Lung microvascular endothelial cell (primary cell): ENCODE results near the gene MGAT5. TPM values are rescaled to one million over a fixed set of nuclear protein-coding genes. Genes with fewer than 3 reads are reported as not detected.
A peak's percentile ranks its signal among the peaks of the same experiment; 100 is the strongest.
"Not testable (repeated sequence)": the region's sequence is repeated elsewhere in the genome, so short reads cannot be mapped to it uniquely, and the experiment has no call there.

Source experiments
- DNase-seq, 2 donors: peaks; one replicate each; pipeline versions ENCODE4 v3.0.0 to v3.0.0-alpha.2; 2010; ENCODE audit warnings: low read depth in 2 of 2
- total RNA-seq: library from RNA; depleted of rRNA; stranded (reverse); fragments of >200 nt; gene quantifications from 2 replicates; pipeline ENCODE4 v1.2.1, GENCODE V29; 2014

Gene MGAT5
- total RNA-seq, 1 donor from 2014 or later, result 158 TPM

DNA sequence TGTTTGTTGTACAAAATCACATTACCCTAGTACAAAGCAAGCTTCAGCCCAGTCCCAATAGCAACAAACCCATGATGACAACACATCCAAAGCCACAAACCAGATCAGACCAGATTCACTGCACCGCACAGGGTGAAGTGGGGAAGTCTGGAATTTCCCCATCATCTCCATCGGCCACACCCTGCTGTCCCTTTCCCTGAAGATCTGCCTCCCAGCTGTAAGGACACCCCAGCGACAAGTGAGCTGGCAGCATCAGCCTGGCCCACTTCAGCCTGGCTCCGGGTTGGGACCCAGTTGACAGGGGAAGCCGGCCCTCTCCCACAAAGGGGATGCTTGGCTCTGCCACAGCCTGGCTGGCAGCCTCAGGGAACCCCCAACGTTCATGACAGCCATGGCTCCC lies 207.6 kb downstream of the MGAT5 start:
- no peak for DNase-seq

DNA sequence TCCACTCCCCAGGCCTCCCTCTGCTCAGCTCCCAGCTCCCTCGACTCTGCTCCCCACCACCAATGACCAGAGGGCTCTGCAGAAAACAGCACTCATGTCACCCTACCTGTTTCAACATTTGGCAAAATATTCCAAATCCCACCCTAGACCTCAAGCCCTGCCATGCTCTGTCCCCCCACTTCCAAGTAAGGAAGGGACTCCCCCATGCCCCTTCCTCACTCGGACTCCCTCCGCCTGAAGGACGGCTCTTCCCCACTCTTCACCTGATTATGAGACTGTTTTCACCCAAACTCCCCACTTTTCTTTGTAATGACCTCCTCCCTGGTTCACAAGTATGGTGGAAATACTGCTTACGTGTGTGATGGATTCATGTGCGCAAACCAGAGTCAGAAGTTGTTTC lies 208.4 kb downstream of the MGAT5 start:
- DNase-seq, result no peak

DNA sequence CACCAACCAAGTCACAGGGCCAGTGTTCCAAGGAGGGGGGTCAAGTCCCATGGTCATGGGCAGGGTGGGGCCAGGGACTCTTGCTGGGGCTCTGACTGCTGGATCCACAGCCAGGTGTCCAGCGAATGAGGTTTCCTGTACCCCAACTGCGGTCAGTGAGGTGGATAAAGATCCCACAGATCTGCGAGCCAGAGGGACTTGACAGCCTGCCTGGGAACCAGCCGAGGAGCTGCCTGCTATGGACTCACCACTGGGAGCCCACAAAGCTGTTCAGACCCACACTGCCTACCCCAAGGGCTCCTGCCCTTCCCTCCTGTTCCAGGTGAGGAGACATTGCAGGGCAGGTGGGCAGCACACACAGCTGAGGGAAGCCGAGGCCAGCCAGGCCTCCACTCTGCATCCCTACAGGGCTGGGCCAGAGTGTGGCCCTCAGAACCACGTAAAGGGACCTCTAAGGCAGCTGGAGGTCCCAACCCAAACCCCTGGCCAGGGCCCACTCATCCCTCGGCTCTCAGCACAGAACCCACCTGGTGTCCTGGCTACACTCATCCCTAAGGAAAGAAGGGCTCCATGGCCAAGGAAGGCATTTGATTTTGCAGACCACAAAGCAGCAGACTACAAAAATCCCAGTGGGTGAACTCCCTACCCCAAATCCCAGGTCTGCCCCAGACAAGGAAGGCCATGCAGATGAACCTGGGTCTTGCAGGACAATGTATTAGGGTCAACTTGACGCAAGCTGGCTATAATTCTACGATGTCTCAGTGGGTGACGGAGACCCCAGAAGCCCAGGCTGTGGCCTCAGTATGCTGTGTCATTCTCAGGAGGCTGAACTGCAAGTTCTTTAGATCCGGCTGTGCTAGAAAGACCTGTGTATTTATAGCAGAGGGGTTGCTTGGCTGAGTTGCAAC lies 209.2 kb downstream of the MGAT5 start:
- DNase-seq, result no peak

DNA sequence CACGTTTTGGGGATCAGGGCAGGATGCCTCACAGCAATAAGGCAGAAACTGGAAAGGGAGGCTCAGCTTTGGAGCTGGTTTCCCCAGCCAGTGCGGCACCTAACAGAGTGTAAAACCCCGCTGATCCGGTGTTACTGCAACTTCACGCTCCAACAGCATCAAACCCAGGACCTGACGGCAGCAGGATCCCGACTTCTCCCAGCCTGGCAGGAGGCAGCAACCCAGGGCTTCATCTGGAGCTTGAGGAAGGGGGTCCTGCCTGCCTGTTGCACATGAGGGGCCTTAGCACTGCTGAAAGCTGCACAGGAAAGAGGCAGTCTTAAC lies 209.8 kb downstream of the MGAT5 start:
- DNase-seq, result no peak

DNA sequence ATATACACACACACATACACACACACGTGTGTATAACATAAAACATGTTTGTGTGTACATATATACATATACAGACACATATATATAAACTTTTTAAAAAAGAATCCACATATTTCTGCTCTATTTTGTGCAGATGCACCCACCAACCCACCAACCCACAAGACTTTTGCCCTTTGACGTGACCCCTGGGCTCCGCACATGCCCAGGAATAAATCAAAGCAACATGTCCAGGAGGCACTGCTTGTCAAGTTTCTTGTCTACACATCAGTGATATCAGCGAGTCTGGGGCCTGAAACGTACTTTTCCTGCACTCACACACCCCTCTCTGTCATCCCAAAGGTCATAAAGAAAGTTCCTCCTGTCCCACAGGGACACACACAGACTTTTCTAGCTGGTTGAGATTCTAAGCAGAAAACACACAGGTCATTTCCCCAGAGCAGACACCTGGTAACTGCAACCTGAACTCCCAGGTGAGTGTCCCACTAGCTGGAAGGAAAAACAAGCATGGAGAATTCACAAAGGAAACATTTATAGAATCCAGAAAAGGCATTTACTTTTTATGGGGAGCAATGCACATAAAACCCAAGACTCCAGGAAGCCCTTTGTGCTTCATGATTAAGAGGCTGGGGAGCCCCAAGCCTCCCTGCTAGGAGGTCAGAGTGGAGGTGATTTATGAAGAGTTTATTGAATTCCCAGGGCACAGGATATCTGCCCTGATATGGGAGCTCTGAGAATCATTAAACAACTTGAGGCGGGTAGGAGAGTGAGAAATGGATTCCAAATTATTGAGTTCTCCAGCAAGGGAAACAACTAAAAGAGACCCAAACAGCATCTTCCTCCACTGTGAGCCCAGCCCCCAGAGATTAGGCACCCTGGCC lies 211.6 kb downstream of the MGAT5 start:
- no peak for DNase-seq

DNA sequence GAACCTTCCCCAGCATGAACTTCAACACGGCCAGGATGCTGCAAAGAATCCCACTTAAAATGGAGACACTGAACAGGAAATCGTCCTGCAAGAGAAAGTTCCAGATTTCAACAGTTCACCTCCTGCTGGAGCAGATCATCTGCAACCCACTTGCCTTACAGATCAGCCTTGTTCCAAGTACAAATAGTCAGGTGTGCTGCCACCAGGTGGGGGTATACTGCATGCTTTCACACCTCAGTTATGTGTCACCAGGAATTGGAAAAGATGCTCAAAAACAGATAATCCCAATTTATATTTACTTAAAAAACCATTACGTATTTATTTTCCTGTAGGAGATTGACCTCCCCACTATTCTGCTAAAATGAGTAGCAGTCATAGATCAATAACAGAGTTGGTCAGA lies 212.3 kb downstream of the MGAT5 start:
- DNase-seq, result peak; percentile 40 to 61

DNA sequence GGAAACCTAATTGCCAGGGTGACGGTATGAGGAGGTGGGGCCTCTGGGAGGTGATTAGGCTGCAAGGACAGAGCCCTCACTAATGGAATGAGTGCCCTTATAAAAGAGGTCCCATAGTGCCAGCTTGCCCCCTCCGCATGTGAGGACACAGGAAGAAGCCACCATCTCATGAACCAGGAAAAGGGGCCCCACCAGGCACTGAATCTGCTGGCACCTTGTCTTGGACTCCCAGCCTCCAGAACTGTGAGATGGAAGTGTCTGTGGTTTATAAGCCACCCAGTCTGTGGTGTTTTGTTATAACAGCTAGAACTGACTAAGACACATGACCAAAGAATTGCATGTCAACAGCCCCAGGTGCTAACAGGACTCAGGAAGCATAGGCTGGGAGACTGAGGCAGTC lies 214.3 kb downstream of the MGAT5 start:
- no peak for DNase-seq

DNA sequence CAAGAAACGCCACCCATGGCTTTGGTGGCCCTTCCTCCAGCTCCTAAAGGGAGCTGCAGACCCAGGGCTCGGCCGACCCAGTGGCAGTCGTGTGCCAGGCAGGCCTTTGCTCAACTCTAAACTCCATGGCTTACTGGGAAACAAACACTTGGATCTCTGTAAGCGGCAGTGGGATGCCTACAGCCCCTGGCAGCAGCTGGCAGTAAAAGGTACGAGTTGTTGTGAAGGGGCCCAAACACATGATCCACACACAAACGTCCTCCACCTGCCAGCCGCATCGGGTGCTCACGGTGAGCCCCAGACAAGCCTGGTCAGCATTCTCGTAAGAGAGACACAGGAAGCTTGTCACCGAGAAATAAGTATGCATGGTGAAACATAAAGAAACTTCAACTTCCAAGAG lies 214.9 kb downstream of the MGAT5 start:
- no peak for DNase-seq

DNA sequence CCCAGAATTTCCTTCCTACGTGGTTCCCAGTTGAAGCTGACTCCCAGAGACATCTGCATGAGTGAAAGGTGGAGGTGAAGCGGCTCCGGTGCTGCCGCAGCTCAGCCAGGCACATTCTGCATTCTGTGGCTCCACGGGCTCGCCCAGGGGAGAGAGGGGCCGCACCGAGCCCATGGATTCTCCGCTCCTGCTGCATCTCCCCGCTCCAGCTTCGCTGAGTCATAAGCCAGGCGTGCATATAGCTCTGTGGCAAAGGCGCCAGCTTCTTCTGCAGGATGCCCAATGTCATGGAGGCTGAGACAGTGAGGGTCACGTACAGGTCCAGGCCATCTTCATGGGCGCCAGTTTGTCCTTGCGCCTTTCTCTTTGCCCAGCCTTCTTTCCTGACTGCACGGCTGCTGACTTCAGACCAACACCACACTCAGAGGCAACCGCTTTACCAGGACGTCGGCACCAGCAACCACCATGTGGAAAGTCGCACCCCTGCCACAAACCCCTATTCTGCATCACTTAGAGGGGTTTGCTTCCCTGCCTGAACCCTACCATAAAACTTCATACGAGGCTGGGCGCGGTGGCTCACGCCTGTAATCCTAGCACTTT lies 215.7 kb downstream of the MGAT5 start:
- DNase-seq, result no peak

DNA sequence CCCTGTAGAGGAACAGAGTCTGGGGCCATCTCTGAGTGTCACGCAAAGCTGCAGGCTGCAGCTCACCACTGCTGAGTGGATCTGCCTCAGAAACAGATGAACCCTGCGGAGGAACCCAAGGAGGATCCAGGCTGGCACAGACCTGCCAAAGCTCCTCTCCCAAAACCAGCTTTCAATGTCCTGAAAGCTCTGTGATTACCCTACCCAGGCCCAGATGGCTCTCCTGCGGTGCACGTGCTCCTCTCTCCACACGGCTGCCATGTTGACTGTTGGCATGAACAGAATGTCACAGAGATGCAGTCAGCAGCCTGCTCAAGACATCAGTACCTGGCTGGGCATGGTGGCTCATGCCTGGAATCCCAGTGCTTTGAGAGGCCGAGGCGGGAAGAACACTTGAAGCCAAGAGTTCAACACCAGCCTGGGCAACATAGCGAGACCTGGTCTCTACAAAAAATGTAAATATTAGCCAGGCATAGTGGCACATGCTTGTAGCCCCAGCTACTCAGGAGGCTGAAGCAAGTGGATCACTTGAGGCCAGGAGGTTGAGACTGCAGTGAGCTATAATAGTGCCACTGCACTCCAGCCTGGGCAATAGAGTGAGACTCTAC lies 216.8 kb downstream of the MGAT5 start:
- no peak for DNase-seq

DNA sequence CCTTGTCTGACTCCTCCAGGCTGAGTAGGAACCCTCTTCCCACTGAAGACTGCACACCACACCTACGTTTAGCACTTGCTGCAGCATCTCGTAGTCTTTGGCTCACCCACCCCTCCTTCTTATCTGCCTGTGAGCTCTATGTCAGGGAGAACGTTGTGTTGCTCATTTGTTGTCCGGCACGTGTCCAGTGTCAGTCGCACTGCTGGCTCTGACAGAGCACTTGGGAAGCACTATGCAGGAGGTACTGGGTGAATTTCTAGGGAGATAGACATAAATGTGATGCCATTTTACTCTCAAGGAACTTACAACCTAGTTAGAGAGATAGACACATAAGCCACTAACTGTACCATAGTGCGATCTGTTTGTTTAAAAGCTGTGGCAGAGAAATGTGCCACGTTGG lies 223.1 kb downstream of the MGAT5 start:
- not testable (repeated sequence) for DNase-seq

DNA sequence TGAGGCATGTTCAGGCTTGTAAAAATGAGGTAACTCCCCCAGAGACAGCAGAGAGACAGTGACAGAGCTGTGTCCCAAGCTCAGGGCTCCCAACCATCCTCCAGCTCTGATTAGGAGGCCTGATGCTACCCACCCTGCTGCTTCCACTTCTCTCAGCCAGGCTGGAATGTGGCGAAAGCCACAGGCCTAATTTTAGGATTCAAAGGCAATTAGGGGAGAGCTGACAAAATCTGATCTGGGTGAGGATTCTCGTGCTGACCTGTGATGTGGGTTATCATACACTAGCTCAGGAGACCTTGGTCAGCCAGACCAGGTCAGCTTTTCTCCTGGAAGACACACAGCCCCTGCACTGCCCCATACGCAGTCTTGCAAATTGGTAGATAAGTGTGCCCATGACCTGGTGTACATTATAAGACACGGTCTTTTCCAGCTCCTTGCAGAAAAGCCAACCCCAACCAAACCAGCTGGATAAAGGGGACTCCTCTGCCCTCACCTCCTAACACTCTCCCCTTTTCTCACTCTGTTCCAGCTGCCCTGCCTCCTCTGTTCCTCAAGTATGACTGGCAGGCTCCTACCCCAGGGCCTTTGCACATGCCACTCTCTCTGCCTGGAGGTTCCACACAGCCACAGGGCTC lies 225.9 kb downstream of the MGAT5 start:
- no peak for DNase-seq

DNA sequence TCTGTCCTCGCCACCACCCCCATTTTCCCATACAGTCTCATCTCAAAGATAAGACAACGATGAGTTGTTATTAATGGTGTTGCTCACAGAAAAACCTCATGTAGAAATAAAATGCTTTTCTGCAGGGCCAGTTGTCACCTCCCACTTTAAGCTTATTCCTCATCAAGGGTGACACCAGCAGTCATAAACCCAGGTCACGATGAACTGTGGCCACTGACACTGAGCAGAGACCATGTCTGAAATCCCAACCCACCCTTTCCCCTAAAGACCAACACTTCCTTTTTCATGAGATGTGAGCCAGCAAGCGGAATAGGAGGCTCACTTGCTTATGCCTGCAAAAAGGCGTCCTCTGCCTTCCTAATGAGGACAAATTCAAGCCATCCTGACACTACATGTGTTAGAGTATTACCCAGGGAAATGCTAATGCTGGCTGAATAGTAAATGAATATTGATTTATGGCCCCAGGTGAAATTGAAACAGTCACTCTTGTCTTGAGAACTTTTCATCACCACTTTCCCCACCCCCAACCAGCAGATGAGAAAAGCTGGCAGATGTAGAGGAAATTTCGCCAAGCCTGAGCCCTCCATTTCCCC lies 228.4 kb downstream of the MGAT5 start:
- no peak for DNase-seq

DNA sequence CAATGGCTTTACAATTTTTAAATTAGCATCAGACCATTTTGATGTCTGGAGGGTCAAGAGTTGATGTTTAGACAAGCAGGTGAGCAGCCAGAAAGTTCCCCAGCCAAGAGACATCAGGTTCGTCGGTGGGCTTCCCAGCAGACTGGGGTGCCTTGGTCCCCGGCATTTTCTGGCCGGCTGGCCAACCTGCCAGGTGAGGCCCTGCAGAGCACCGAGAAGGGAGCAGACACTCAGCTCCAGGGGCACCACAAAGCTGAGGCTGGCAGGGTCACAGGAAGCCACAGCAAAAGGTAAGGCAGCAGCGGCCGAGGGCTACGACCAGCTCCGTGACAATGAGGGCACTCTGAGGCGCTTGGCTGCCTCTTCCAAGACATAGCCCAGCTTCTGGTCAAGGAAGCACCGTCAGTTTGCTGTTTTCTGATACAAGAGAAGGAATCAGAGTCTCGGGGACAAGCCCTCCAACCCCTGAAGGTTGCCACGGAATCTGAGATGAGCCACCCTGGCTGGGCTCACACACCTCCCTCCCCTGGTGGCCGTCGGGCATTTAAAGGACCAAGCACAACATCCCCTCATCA lies 229.0 kb downstream of the MGAT5 start:
- DNase-seq, result no peak

DNA sequence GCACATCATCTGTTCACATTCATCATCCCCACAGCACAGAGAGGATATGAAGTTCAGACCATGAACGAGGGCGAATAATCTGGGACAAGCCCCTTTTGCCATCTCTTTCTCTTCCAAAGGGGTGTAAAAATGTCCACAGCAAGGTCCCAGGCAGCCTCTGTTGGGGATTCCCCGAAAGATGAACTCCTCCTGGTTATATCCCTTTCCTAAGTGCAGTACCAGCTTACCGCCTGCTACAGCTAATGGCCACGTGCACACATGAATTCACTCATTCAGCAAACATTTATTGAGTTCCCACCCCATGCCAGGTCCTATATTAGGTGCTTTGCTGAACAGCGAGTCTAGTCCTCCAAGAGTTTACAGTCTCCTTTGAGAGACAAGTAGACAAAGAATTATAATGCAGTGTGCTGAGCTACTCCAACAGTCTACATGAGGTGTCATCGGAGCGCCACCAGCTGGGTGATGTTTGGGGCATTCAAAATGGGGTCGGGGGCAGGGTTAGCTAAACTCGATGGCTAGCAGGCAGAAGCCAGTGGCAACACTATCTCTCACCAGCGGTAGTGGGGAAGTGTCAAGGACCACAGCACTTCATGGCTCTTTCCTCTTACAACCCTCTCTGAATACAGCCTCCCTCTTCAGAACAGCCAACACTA lies 236.0 kb downstream of the MGAT5 start:
- DNase-seq, result no peak

DNA sequence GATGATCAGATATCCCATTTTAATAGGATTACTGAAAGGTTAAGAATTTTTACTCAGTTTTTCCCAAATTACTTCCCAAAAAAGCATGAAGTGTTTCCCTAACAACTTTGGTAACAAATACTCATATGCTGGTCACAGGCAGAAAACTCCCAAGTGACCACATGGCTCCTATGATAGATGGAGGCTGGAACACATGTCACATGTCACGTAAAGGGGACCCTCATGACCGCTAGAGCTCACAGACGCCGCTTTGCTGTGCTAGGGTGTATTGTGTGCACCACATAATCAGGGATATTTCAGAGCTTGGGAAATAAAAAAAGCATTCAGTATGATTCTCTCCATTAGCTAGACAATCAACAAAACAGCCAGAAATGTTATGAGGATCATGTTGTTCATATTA lies 236.7 kb downstream of the MGAT5 start:
- no peak for DNase-seq

DNA sequence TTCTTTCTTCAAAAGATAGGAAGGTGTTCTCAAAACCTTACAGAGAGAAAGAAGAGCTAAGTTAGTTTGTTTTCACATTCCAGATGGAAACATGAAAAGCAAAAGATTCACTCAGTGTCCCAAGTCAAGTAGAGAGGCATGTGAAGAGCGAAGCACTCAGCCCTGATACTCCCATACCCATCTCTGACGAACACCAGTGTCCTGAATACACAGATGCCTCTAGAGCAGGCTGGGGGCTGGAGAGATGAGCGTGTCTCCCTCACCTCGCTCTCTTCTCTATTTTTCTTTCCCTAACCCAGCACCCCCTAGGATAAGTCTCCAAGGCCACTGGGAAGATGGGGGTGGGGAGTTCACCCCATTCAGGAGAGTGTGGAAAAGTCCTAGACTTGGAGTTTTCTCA lies 237.2 kb downstream of the MGAT5 start:
- DNase-seq, result no peak

DNA sequence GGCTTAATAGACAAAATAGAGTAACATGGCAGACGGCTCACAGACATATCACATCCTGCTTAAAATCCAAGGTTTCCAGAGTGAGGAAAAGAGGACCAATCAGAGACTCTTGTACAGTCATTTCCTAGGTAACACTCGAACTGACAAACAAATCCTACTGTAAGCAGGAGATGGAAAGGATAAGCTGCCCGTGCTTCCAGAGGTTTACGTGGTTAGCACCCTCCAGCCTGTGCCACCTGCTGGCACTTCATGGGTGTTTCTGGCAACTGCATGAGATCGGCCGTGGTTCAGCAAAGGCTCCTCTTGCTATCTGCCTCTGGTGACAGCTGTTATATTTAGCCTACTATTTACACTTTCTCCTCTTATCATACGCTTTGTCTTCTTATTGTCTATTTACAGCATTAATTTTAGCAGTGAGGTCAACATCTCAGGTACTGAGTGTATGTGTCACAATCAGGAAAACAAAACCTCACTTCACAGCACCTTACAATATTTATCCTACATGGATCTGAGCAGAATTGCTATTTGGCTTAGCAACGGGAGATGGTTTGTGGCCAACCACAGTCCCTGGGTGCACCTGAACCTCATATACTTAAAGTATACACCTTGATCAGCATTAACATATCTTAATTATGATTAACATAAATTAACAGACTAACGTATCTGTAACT lies 238.0 kb downstream of the MGAT5 start:
- DNase-seq, result peak; percentile 18 to 39

DNA sequence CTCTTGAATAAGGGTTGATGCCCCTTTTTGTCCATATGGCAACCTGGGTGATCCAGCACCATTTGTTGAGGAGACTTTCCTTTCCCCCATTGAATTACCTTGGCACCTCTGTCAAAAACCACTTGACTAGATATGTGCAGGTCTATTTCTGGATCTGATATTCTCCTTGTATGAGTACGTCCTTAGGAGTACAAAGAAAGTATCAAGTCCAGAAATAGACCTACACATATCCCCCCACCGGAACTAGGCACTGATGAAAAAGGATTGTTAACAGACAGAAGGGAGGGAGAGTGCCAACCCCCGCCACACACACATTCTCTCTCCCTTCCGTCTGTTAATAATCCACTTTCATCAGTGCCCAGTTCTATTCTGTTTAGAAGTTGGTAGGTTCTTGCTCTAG lies 239.9 kb downstream of the MGAT5 start:
- no peak for DNase-seq

DNA sequence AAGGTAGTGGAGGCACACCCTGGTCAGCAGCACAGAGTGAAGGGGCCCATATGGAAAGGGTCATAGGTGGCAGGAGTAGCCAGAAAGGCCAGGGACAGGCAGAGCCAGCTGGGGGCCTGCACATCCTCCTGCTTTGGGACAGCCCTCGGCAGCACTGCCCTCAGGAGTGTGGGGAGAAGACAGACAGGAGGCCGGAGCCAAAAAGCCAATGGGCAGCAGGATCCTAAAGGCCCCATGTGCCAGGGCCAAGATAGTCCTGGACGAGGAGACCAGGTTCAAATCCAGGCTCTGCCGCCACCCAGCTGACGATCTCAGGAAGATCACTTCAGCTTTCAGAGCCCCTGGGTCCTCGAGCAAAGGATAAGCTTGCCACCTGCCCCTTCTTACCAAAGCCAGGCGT lies 244.8 kb downstream of the MGAT5 start:
- DNase-seq, result no peak
